ENCODE measurements around the gene L3MBTL3.
"Not testable (repeated sequence)": the region's sequence is repeated elsewhere in the genome, so short reads cannot be mapped to it uniquely, and the experiment has no call there.

Gene L3MBTL3

DNA sequence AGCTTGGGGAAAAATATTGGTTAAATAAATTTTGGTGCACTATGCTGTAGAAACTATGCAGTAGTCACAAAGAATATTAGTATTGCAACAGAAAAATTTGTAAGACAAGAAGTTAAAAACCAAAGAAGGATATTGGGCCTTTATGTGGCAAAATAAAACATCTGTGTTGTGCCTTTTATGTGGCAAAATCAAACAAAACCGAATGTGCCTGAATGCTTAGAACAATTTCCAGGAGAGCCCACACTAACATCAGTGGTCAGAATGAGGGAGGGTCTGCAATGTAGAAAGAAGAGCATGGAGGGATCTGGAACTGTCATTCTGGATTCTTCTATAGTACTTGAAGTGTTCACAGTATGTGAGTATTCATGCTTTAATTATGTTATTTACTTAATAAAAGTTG is 75.2 kb downstream of the L3MBTL3 start:
- FAIRE-seq = no peak

DNA sequence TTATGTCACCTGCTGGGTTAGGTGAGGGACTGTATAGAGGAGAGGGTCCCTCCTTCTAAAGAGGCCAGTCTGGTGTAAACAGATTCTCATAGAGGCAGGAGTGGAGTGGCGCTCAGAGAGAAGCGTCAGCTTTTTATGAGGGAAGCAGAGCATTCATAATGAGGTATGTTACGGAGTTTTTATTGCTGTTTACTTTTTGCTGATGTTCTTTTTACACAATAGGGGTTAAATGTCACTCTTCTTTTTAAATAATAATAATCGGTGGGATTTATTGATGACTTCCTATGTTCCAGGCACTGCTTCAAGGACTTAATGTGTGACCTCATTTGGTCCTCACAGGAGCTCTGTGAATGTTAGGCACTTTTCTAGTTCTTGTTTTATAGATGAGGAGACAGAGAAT is 79.9 kb downstream of the L3MBTL3 start:
- FAIRE-seq = no peak

DNA sequence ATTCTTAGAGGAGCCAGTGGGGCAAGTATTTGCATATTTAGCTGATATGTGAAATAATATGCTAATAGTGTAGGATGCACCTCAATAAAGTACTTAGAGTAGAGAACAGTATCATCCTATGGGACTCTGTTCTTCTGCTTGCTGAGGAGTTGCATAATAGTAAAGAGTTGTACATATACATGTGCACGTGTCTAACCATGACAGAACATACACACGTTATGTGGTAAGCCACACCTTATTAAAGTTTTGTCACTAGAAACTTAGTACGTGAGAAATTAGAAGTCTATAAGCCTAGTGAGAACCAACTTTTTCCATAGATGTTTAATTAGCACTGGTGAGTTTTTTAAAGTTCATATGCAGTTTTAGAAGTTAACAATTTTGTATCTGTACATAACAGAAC is 80.7 kb downstream of the L3MBTL3 start:
- no peak for FAIRE-seq

DNA sequence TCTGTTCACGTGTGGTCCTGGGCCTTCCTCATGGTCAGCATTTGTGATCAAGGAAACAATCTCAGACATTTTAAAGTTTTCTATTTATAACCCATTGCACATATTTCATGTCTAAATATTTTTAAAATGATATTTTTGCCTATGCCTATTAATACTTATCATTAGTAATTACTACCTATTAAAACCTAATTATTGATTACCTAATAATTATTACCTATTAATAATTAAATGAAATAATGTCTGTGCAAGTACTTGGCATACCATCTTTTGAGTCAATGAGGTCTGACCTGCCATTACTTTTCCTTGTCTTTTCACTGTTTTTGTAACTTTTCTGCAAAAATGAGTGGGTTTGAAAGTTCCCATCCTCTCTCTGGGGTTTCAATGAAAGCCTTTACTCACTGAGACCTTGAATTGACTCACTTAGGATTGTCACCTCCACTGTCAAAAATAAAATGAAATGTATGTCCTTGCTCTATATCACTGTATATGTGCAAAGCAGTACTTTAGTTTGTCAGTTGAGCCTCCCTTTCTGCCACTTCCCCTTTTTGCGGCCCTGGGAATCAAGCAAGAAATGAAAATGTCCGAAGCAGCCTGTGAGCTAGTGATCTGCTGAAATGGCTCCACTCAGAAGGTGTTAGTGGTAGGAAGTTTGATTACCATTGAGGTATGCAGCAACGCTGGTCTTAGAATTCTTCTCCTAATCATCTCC is 87.8 kb downstream of the L3MBTL3 start:
- no peak for FAIRE-seq

DNA sequence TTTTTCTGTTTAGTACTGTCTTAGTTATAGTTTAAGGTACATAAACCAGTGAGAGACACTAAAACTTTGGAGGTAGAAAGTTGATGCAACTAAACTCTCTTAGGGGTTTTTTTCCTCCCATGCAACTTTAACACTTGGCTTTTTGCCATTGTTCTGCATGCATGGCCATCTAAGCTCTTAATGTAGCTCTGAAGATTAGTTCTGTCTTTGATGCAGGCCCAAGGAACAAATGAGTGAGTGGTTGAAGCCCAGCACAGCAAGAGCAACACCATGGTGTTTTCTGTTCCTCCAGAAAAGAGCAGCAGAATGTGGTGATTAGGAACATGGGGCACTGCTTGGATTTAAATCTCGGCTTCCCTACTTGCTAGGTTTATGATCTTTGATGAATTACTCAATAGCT is 89.3 kb downstream of the L3MBTL3 start:
- FAIRE-seq = no peak

DNA sequence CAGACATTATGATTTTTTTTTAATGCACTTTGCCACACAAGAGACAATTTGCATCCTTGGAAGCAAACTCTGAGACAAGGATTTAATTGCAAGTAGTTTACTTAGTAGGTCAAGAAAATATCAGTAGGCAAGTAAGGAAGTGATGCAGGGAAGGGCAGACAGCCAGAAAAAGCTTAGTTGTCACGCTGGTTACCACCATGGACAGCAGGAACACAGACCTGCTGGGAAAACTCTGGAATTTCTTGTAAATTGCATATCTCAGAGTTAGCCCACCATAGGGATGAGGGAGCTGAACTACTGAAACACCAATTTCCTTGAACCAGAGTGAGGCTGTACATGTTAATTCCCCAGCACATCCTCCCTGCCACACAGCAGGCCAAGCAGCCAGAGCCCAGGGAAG is 92.7 kb downstream of the L3MBTL3 start:
- FAIRE-seq = no peak

DNA sequence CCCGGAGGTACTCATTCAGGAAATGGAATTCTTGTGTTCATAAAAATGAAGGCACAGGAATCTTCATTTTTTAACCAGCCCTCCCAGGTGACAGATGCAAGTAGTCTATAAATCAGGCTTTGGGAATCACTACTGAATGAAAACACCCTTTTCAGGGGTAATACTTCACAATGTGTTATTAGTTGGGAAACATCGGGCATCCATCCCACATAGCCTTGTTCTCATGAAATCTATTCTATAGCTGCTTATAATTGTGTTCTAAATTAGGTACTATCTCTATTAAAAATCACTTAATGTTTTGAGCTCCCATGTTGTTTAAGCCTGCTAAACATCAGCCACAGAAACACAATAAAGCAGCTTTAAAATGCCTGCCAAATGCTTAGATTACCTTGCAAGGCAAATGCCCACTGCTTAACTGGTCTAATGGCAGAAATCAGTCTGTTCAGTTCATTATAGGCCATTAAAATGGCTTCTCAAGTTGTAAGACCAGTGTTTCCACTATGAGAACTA is 94.9 kb downstream of the L3MBTL3 start:
- FAIRE-seq = no peak

DNA sequence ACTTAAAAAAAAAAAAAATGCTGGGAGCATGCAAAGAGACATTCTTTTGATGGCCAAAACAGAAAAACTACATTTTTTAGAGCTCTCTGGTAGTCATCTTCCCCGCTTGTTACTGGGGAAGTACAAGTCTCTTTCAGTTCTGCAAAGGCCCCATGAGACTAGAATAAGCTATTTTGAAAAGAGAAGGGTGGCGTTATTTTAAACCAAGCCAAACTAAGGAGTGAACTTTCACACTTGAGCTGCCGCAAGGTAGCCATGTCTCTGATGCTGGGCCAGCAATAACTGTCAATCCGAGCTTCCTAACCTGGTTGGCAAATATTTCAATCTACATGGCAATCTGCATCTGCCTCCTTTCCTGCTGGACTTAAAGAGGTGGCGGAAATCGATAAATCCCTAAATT is 96.7 kb downstream of the L3MBTL3 start:
- FAIRE-seq = no peak

DNA sequence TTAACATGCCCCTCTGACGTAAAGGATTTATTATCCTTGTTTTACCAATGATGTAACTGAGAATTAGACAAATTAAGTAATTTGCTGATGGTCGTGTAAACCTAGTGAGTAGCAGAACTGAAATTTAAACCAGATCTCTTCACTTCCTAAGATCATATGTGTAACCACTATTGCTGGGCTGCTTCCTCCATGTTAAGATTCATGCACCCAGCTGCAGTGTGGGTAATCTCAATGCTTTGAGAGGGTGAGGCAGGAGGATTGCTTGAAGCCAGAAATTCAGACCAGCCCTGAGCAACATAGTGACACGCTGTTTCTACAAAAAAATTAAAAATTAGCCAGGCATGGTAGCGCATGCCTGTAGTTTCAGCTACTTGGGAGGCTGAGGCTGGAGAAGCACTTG is 97.9 kb downstream of the L3MBTL3 start:
- FAIRE-seq = no peak

DNA sequence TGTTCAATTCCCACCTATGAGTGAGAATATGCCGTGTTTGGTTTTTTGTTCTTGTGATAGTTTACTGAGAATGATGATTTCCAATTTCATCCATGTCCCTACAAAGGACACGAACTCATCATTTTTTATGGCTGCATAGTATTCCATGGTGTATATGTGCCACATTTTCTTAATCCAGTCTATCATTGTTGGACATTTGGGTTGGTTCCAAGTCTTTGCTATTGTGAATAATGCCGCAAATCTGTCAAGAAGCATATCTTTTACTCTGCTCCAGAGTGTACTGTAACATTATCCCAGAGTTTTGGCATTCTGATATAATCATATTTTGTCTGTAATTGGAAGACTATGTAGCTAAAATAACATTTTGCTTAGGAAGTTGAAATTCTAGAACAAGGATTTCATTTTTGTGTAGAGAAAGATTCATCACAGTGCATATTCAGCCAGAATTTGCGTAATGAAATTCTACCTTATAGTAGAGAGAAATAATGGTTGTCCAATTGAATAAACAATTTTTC is 98.9 kb downstream of the L3MBTL3 start:
- FAIRE-seq = not testable (repeated sequence)

DNA sequence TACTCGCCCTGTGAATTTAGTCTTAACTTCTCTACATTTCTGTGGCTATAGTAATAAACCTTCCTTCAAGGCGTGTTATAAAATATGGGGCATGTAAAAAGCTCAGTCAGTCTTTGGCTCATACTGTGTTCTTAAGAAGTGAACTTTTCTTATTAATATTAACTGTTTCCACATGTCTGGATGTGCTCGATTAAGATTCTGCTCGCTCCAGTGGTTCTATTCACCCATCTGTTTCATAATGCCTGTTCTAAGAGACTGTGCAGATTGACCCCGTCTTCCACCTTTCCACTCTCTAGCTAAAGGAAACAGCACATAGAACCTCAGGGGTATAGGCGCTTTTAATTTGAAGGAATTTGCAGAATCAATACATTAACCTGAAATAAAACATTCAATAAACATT is 99.9 kb downstream of the L3MBTL3 start:
- FAIRE-seq = no peak

DNA sequence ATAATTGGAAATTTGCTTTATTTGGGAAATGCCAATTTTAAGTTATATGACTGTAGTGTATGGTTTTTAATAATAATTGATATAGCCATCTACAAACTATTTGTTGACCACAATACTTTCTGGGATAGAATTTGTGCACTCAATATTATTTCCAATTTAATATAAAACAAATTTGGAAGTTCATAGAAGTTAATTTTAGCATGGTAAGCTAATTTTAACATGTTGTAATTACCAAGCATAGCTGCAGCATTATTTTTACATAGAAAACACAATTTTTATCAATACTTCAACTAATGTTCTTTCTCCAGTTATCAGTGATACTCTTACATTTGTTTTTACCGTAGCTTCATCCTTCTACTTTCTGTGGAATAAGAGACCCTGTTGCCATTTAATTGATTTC is 100.8 kb downstream of the L3MBTL3 start:
- FAIRE-seq = no peak

DNA sequence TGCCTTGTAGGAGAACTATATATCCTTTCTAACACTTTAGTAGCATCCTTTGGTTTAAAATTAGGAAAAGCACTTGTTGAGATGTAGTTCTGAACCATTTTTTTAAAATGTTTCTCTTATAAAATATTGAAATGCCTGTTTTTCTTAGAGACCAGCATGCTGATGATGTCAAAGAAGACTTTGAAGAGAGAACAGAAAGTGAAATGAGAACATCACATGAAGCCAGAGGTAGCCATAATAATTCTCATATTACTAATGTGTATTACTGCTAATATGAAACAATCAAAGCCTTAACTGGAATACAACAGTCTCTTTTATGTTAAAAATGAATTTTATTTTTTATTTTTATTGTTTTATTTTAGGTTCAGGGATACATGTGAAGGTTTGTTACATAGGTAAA is 102.3 kb downstream of the L3MBTL3 start:
- no peak for FAIRE-seq

DNA sequence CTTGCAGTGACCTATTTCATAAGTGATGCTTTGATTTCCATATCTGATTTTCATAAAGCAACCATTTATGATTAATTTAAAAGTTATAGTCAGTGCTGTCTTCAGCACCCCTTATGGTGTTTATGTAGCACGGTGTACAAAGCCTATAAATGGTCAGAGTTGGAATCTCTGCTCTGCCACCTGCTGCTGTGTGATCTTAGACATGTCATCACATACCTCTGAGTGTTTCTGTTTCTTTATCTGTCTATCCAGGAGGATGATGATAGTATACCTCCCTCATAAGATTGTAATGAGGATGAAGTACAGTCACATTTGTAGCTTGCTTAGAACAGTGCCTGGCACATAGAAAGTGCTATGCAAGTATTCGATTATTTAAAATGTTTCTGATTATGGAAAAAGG is 103.9 kb downstream of the L3MBTL3 start:
- no peak for FAIRE-seq

DNA sequence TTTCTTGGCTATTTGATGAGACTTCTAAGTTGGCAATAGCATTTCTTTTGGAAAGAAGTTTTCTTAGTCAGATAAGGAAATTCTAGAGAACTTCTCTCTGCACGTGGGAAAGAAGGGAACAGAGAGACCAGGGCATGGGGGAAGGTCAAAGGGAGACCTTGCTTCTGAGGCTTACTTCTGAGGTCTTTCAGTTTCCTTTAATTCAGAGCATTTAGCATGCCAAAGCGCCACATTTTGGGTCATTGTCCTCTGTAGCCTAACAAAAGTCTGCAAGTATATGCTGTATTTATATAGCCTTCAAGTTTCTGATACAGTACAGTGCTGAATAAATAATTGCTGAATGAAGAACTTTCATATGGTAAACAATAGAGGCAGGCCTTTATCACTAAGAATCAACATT is 108.8 kb downstream of the L3MBTL3 start:
- FAIRE-seq = no peak

DNA sequence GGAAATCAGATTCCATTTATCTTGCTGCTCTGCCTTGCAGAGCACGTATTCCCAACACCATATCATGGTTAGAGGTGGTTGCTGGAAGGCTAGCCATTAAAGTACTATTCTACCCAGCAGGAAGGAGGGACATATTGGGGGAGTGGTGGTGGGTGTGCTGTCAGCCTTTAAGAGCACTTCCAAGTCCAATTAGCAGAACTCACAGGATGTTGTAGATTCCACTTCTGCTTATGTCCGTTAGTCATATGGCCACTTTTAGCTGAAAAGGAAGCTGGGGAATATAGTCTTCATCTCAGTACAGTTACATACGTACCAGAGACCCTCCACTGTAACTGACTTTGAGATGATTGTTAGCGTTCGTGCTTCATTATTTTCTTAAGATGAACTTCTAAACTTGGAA is 109.9 kb downstream of the L3MBTL3 start:
- FAIRE-seq = no peak

DNA sequence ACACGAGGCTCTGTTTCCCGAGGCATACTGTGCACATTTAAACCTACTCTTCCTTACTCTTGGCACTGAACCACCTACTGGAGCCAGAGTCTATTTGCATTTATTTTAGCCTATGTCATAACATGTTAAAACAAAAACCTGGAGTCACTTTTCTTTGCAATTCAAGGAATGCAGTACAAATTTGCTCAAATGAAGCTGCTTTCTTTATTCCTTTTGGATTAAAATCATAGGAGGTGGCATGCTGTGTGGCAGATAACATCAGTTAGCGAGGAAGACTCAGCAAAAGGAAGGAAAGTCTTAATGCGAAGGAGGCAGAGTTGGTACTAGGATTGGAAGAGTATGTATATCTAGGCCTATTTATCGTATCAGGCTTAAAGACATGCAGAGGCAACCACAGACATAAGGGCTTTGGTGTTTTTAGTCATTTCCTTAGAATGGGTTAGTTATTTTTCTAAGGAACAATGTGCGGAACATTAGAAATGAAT is 111.4 kb downstream of the L3MBTL3 start:
- FAIRE-seq = no peak

DNA sequence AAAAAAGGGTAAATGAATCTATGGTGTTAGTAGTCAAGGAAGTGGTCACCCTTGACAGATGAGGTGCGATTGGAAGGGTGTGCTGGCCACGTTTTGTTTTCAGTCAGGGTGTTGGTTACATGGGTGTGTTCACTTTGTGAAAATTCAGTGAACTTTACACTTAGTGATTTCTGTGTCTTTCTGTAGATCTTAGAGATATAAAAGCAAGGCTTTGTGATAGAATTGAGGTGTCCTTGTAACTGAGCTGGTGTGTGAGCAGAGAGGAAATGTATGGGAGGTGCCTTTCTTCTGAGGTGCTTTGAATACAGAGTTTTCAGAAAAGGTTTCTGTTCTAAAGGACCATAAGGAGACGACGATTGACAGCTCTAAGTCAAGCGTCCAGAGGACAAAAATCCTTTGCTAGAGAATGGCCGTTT is 113.9 kb downstream of the L3MBTL3 start:
- peak; percentile 77 for FAIRE-seq

DNA sequence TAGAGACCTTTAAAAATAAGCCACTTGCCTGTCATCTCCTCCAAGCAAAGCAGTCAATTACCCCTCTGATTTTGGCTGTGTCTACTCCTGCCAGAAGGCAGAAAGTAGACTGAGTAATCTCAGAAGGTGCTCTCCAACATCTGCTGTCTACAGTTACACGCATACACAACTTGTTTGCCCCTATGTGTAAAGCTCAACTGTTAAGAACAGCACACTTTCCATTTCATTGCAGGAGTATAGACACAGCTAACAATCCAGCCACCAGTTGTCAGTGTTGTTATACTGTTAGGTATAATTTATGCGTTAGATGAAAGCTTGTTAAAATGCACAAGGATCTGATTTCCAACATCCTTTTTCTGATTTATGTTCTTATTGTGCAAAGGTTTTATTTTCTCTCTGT is 116.2 kb downstream of the L3MBTL3 start:
- FAIRE-seq = no peak

DNA sequence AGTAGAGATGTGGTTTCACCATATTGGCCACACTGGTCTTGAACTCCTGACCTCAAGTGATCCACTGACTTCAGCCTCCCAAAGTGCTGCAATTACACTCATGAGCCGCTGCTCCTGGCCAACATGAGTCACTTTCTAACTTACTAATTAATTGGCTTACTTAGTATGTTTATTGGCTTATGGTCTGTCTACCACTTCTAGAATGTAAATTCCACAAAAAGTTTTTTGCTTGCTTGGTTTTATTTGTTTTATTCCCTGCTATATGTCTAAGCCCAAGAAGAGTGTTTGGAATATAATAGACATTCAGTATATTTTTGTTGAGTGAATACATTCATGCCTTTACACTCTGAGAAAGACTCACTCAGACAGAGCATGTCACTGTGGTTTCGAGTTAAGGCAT is 118.4 kb downstream of the L3MBTL3 start:
- no peak for FAIRE-seq

DNA sequence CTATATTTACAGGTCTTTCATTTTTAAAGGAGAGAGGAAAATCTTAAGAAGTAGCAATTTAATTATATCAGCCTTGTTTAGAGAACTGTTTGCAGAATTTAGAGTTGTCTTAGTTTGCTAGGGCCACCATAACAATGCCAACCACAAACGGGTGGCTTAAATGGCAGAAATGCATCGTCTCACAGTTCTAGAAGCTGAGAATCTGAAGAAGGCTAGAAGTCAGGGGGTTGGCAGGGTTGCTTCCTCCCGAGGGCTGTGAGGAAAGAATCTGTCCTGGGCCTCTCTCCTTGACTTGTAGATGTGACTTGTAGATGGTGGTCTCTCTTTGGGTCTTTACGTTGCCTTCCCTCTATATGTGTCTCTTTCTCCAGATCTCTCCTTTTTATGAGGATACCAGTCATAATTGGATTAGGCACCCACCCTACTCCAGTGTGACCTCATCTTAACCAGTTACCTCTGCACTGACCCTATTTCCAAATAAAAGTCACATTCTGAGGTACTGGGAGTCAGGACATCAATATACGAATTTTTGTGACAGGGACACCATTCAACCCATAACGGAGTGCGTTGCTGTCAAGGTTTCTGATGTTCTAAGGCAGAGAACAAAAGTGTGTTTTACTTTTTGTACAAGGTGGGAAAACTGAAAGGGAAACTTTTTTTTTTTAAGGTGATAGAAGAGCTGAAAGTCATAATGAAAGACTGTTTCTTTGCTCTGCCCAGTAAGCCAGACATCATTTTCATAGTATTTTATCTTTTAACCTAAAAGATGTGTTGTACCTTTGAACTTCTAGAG is 119.9 kb downstream of the L3MBTL3 start:
- no peak for FAIRE-seq

DNA sequence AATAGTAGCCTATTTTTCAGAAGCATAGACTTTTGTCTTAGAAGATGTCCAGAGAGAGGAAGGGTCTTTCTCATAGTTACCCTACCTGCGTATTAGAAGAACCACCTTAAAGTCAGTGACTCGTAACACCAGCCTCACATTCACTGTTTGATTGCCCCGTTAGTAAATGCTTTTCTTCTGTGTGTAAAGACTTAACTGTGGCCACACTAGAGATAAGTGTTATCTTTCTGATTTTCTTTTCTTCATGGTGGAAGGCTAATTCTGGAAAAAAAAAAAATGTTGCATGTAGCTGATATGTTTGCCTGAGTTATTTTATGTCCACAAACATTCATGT is 120.5 kb downstream of the L3MBTL3 start:
- no peak for FAIRE-seq

DNA sequence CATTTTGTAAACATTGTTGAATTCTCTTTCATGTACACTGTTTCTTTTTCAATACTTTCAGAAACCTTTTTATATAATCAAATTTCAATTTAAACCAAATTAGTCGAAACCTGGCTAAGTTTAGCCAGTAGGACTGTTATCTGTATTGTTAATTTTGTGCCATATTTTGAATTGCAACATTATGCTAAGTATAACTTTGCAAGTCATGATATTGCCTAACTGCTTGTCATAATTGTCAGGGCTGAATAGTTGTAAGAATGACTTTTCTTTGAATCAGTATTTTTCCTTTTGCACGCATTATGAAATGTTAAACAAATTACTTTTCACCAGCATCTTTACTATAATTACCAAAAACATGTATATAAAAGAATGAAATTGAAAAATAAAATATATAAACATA is 121.7 kb downstream of the L3MBTL3 start:
- no peak for FAIRE-seq

DNA sequence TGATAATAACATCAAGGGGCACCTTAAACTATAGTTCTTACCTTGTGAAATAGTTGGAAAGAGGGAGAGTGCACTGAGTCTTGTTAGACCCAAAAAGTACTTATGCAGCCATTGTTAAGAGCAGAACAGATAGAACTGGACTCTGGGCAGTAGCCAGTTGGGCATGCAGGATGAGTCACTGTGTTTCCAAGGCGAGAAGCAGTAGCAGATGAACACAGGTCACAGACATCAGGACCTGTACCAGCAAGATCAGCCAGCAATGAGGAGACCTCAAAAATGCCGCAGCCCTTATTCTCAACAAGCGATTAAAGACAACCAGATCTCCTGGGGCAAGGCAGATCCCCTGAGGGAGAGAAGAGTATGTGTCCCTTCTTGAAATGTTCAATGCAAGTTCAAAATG is 125.3 kb downstream of the L3MBTL3 start:
- no peak for FAIRE-seq
